ENCODE data around the gene ZNF280A. TPM values are rescaled to one million over a fixed set of nuclear protein-coding genes. Genes with fewer than 3 reads are reported as not detected.

Gene ZNF280A
- total RNA-seq, 2 donors from 2014 or later, result not detected

GRCh38 chr22:22464541-22465054 is 55.5 kb downstream of the ZNF280A start:
- no peaks in the 10 kb centered on the region for H3K27me3 ChIP-seq (replicated peaks; ENCODE audit: insufficient read depth)
- no peak for DNase-seq (ENCODE audit: low spot score)
- H3K36me3 ChIP-seq, result no peaks in the 10 kb centered on the region
- TF ChIP-seq CTCF (IDR thresholded peaks at IDR 0.05) (no peak), POLR2A (IDR thresholded peaks at IDR 0.05) (no peak), POLR2AphosphoS5 (IDR thresholded peaks at IDR 0.05) (no peak)
- WGBS, result 87% methylated on average over 11 of the region's 11 CpGs
- no peaks in the 10 kb centered on the region for H3K9me3 ChIP-seq
- no peak overlapping the region for H3K4me3 ChIP-seq
- intact Hi-C loops (cut with DNase I), result loop anchor here (10.0 kb wide), 1 partner anchor 490 kb away; no protein-coding TSS in a partner anchor
- H3K27ac ChIP-seq, result no peak overlapping the region
- H3K4me1 ChIP-seq (replicated peaks), result no peaks in the 10 kb centered on the region

GRCh38 chr22:22463855-22464540 is 56.1 kb downstream of the ZNF280A start:
- DNase-seq (ENCODE audit: low spot score), result peak; percentile 44
- WGBS, result 34% methylated on average over 18 of the region's 18 CpGs
- intact Hi-C loops (cut with DNase I), result loop anchor here (10.0 kb wide), 1 partner anchor 491 kb away; no protein-coding TSS in a partner anchor
- H3K36me3 ChIP-seq, result no peaks in the 10 kb centered on the region
- H3K27me3 ChIP-seq (replicated peaks; ENCODE audit: insufficient read depth), result no peaks in the 10 kb centered on the region
- H3K4me1 ChIP-seq (replicated peaks), result no peaks in the 10 kb centered on the region
- no peaks in the 10 kb centered on the region for H3K9me3 ChIP-seq
- TF ChIP-seq CTCF (IDR thresholded peaks at IDR 0.05) (peak; percentile 60 to 94 (median 66)), POLR2A (IDR thresholded peaks at IDR 0.05) (no peak), POLR2AphosphoS5 (IDR thresholded peaks at IDR 0.05) (no peak)
- no peak overlapping the region for H3K27ac ChIP-seq
- no peak overlapping the region for H3K4me3 ChIP-seq

Other genes starting within 250 kb of the ZNF280A start
- gene ZNF280B, start 11.5 kb downstream of the ZNF280A start, total RNA-seq, result 10 to 100 TPM in 1 of 2 donors, under 1 TPM in 1; 0.50 to 33.9 TPM
- gene PRAME, start 39.0 kb upstream of the ZNF280A start, total RNA-seq, result 100 to 1,000 TPM in 1 of 2 donors, not detected in 1; 103 TPM
- 1 to 10 TPM in 1 of 2 donors, not detected in 1; 1.4 TPM for gene GGTLC2, start 124.3 kb upstream of the ZNF280A start, total RNA-seq

All from prostate gland (tissue), 2 donors.